NCI-H748 (cell line): ENCODE measurements around the gene PDE1C.
A peak's percentile ranks its signal among the peaks of the same experiment; 100 is the strongest.
"Not testable (repeated sequence)": the region's sequence is repeated elsewhere in the genome, so short reads cannot be mapped to it uniquely, and the experiment has no call there.

Experiments used
- DNase-seq: peaks from one replicate; lab custom pipeline; 2025; ENCODE audit not compliant: unreplicated experiment; lab: John Stamatoyannopoulos, UW

Gene PDE1C

GRCh38 chr7:31855530-31855929, 214.7 kb downstream of the PDE1C start:
- no peak for DNase-seq

- no peak for DNase-seq
Measured at GRCh38 chr7:31853380-31853779, 216.8 kb downstream of the PDE1C start.

GRCh38 chr7:31852462-31852861, 217.7 kb downstream of the PDE1C start:
- DNase-seq = no peak

GRCh38 chr7:31851119-31851518, 219.1 kb downstream of the PDE1C start:
- DNase-seq = no peak

GRCh38 chr7:31850601-31851000, 219.6 kb downstream of the PDE1C start:
- DNase-seq = no peak

- DNase-seq = no peak
Measured at GRCh38 chr7:31850066-31850465, 220.1 kb downstream of the PDE1C start.

GRCh38 chr7:31835471-31835870, 234.7 kb downstream of the PDE1C start:
- DNase-seq = no peak

- DNase-seq = not testable (repeated sequence)
Measured at GRCh38 chr7:31833625-31834024, 236.6 kb downstream of the PDE1C start.

- no peak for DNase-seq
Measured at GRCh38 chr7:31828520-31828919, 241.7 kb downstream of the PDE1C start.

GRCh38 chr7:31825576-31825975, 244.6 kb downstream of the PDE1C start:
- DNase-seq = no peak

GRCh38 chr7:31819031-31819430, 251.2 kb downstream of the PDE1C start:
- DNase-seq = no peak

GRCh38 chr7:31816810-31817209, 253.4 kb downstream of the PDE1C start:
- DNase-seq = no peak

GRCh38 chr7:31815796-31816195, 254.4 kb downstream of the PDE1C start:
- DNase-seq = no peak

- no peak for DNase-seq
Measured at GRCh38 chr7:31814187-31814586, 256.0 kb downstream of the PDE1C start.

- DNase-seq = peak; percentile 13
Measured at GRCh38 chr7:31811650-31812461, 258.4 kb downstream of the PDE1C start.

GRCh38 chr7:31805209-31805818, 264.9 kb downstream of the PDE1C start:
- no peak for DNase-seq

GRCh38 chr7:31796375-31796774, 273.8 kb downstream of the PDE1C start:
- no peak for DNase-seq

GRCh38 chr7:31794851-31795344, 275.3 kb downstream of the PDE1C start:
- no peak for DNase-seq

- no peak for DNase-seq
Measured at GRCh38 chr7:31791881-31792280, 278.3 kb downstream of the PDE1C start.

GRCh38 chr7:31788883-31789680, 281.1 kb downstream of the PDE1C start:
- no peak for DNase-seq

- no peak for DNase-seq
Measured at GRCh38 chr7:31788445-31788844, 281.8 kb downstream of the PDE1C start.

GRCh38 chr7:31786326-31786725, 283.9 kb downstream of the PDE1C start:
- no peak for DNase-seq
